Fibroblast of skin of abdomen (primary cell): Measurements from ENCODE around the gene ZFP3. TPM values are rescaled to one million over a fixed set of nuclear protein-coding genes. Genes with fewer than 3 reads are reported as not detected.
"Not testable (repeated sequence)": the region's sequence is repeated elsewhere in the genome, so short reads cannot be mapped to it uniquely, and the experiment has no call there.

Experiments
- DNase-seq: peaks from one replicate; pipeline ENCODE4 v3.0.0-alpha.2; 2013
- polyA plus RNA-seq, 2 experiments: library from polyadenylated mRNA; unstranded; fragments of 120-200 nt; gene quantifications; one replicate each; pipeline ENCODE4 v1.2.1, GENCODE V29; 2013; ENCODE audit not compliant: insufficient read length in 2 of 2

Gene ZFP3
- 2.1 TPM for polyA plus RNA-seq (2013, experiment 1 of 2; ENCODE audit: insufficient read length)
- 2.2 TPM for polyA plus RNA-seq (2013, experiment 2 of 2; ENCODE audit: insufficient read length)

DNA sequence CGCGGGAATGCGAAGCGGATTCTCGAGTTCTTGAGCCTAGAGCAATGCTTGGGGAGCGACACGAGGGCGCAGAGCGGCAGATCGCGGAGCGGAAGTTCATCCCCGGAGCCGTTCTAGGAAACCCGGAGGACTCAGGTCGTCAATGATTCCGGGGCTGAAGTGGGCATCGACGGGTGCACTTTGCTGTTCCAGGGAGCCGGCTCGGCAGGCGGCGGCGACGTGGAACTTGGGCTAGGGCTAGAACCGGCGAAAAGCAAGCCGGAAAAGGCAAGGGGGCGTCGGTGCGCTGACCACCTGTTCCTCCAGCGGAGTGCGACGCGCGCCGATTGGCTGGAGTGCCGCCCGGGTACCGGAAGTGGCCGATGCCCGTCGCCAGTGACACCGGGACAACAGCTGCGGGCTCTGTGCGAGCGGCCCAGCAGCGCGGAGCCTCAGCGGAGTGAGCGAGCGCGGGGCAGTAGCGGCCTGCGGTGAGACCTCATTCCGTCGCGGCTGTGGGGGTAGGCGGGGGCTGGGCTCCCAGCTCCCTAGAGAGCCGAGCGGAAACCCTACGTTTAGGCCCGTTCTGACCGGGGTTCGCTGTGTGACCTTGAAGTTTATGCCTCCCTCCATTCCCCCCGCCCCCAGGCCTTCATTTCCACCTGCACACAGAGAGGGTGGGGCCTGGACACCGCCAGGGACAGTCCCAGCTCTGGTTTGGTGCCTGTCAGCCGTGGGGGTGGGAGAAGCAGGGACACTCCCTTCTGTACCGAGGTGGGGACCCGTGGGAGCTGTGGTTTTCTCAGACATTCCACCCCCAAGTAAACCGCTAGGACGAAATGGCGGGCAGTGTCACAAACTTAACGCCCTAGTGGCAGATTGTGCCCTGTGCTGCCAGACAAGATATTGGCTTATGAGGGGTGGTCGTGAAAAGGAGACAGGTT is at the start of gene ZFP3:
TSS of gene ZFP3 (plus strand) at position 362 of the 923 bp plus-strand sequence. CDS start 13,038 bp downstream, outside the sequence.
- peak; percentile 81 for DNase-seq

DNA sequence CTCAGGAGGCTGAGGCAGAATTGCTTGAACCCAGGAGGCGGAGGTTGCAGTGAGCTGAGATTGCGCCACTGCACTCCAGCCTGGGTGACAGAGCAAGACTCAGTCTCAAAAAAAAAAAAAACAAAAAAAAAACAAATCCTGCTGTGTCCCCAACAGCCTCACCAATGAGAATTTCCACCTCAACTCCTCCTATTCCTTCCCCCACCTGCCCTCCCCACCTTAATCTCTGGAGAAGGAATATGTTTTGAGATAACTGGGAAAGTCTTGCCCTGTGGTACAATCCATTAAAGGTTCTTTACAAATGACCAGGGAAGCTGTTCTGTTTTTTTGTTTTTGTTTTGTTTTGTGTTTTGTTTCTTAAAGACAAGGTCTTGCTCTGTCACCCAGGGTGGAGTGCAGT is 48.1 kb upstream of the ZFP3 start:
- not testable (repeated sequence) for DNase-seq

DNA sequence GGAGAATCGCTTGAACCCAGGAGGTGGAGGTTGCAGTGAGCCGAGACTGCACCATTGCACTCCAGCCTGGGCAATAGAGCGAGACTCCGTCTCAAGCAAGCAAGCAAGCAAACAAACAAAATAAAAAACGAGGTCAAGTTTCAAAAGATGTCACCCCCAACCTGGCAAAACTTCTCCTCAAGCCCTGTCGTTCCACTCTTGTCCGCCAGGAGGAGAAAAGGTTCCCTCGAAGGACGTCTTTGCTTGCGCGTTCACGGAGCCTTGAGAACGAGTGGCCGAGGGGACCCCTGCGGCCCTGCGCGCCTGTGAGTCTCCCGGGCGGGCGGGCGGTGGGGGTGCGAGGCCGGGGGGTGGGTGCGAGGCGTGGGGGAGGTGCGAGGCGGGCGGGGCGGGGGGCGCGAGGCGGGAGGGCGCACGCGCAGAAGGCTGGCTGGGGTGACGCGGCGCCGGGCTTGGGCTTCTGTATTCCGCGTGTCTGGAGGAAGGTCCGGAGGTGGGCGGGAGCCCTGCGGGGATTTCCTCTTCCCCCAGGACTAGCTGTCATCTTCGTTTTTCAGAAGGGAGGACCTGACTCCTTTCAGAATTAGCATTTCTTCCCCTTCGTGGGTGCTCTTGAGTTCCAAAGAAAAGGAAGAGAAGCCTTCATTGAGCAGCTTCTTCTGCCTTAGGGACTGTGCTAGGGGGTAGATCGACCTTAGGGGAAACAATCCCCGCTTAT is 46.7 kb upstream of the ZFP3 start:
- peak; percentile 79 for DNase-seq

DNA sequence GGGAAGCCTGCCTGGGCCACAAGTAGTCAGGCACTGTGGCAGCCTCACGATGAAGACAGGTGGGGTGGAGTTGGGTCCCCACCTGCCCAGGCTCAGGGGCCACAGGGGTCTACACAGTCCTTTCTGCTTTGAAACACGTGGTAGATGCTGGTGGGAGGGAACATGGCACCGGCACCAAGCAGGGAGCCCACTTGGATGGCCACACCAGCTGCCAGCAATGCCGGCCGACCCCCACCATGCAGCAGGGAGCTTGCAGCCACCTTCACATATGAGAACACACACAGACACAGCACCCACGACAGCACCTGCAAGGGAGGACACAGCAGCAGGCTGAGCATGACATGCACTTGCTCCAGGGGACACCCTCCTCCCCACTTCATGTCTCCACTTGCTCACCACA is 45.4 kb upstream of the ZFP3 start:
- no peak for DNase-seq

DNA sequence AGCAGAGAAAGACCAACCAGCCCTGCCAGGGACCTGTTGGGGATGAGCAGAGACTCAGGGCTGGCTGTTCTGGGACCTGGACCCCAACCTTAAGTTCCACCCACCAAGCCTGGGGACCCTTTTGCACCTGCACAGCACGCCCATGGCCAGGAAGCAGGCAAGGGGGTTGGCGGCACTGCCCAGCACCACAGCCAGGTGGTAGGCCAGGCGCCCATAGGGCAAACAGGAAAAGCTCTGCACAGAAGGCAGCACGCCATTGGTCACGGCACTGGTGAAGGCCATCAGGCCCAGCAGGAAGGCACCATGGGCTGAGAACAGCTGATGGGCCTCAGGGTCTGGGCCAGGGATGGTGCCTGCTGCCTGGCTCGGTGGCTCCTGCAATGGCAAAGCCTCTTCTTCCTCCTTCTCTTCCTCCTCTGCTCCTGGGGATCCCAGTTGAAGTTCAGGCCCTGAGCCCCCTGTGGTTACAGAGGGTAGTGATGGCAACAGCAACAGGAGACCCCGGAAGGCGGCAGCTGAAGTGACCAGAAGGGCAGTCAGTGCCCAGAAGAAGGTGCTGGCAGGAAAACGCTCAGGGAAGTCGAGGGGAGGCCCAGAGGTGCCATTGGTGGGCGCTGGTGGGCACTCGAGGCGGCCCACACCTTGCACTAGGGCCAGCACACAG is 44.8 kb upstream of the ZFP3 start:
- DNase-seq = no peak

DNA sequence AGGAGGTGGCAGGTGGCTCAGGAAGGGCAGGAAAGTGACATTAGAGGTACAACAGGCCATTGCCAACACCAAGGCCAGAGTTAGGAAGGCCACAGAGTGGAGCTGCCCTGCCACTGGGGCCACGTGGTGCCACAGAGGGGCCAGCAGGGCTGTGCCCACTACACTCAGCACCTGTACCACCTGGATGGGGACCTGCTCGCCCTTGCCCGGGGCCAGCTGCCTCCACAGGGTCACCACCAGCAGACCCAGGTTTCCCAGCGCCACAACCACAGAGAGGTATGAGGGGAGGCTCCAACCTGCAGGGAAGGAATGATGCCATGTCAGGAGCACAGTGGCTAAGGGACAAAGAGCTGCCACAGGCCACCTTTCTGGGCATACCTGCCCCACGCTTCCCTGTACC is 44.2 kb upstream of the ZFP3 start:
- no peak for DNase-seq

DNA sequence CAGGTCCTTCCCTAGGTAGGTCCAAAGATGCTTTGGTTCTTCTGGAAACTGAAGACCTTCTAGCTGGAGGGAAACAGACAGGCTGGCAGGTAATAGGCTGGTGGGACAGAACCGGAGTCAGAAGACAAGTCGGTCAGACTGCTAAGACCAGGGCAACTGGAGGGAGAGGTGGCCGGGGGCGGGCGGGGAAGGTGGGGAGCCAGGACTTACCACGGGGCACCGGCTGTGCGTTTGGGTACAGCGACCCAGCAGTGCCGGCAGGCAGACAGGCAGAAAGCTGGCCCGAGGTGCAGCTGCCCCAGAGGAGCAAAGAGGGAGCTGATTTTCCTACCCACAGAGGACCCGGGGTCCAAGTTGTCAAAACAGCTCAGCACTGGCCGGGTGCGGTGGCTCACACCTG is 43.6 kb upstream of the ZFP3 start:
- DNase-seq = no peak

DNA sequence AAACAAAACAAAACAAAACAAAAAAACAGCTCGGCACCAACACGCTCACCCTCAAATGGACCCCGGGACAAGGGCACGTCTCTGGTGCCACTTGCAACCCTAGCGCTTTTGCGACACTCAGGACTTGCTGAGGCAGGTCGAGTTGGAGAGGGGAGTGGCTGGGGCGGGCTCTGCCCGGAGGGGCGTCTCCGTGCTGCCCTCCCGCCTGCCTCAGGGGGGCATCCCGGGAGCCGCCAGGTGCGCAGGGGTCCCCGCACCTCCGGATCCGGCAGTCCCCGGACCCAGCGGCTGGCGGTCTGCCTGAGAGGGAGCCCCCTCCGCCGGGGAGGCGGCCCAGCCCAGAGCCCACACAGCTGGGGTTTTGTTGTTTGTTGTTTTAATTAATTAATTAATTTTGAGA is 43.0 kb upstream of the ZFP3 start, which contains the start of gene SLC52A1:
TSS of gene SLC52A1 (minus strand) at position 112 of the 400 bp plus-strand sequence. CDS start 820 bp downstream, outside the sequence.
- no peak for DNase-seq

DNA sequence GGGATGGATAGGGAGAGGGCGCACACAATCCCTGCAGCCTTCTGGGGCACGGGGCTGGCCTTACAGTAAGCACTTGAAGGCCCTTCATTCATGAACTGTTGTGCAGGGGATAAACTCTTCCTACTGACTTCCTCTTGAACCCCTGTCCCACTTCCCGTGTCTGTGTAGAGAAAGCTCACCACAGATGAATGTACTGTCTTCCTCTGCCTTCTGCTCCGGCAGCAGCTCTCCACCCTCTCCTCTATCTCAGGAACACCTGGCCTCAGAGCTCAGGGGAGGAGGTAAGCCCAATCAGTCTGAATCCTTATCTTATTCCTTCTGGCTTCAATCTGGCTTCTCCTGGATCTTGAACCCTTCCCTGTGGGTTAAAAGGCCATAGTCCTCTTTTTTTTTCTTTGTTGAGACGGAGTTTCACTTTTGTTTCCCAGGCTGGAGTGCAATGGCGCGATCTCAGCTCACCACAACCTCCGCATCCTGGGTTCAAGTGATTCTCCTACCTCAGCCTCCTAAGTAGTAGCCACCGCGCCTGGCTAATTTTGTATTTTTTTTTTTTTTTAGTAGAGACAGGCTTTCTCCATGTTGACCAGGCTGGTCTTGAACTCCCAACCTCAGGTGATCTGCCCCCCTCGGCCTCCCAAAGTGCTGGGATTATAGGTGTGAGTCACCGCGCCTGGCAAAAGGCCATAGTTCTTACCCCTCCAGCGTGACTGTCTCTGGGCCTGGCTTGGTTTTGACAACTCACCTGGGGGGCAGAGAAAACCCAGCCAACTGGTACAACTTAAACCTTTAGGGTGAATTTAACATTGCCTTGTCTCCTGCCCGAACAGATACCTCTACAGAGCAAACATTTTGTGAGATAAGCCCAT is 35.9 kb upstream of the ZFP3 start:
- no peak for DNase-seq

DNA sequence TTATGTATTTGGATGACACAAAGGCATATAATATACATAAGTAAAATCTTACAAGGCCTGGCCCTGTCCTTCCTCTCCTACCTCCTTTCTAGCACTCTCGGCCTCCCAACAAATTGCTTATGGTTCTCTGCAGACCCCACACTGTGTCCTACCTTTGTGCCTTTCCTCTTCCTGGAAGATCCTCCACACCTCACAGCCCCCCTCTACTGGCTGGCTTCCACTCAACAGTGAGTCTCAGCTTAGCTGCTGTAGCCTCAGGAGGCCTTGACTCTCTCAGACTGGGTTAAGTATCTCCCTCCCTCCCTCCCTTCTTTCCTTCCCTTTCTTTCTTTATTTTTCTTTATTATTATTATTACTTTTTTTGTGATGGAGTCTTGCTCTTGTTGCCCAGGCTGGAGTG is 34.7 kb upstream of the ZFP3 start:
- no peak for DNase-seq

DNA sequence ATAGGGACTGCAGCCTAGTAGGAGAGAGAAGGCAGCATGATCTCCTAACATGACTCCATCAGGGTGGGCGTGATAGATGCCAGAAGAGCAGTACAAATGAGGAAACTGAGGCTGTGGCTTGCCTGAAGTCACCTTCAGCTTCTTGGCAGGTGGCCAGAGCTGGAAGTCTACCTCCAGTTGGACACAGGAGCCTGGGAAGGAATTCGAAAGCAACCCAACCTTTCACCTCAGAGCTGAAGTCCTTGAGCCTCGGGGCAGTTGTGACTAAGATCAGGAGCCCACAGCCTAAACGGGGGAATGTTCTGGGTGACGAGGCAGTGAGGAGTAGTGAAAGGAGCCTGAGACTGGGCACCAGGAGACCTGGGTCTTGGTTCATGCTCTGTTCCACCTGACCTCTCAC is 33.6 kb upstream of the ZFP3 start:
- DNase-seq = no peak

DNA sequence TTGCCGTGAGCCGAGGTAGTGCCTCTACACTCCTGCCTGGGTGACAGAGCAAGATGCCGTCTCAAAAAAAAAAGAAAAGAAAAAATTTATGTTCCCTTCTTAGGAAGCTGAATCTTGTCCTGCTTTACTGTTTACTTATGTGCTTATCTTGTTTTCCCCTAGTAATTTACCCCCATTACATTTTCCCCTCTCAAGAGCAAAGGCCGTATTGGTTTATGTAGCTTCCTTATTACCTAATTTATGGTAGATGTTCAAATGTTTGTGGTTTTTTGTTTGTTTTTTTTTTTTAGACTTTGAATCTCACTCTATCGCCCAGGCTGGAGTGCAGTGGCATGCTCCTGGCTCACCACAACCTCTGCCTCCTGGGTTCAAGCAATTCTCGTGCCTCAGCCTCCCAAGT is 32.8 kb upstream of the ZFP3 start:
- DNase-seq = no peak

DNA sequence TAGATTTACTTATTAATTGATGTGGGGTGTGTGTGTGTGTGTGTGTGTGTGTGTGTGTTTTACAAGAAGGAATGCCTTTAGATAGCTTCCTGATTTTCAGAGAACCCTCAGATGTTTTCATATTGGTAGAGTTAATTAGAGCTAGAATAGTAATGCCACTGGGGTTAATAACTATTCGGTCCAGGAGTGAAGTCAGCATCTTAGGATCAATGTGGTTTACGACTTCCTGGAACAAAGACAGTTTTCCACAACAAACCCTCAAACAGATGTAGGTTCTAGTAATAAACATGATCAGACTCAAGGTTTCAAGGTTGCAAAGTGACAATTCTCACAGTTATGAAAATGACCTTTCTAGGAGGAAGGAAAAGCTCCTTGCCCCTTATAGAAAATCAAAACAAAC is 30.8 kb upstream of the ZFP3 start:
- DNase-seq = no peak

DNA sequence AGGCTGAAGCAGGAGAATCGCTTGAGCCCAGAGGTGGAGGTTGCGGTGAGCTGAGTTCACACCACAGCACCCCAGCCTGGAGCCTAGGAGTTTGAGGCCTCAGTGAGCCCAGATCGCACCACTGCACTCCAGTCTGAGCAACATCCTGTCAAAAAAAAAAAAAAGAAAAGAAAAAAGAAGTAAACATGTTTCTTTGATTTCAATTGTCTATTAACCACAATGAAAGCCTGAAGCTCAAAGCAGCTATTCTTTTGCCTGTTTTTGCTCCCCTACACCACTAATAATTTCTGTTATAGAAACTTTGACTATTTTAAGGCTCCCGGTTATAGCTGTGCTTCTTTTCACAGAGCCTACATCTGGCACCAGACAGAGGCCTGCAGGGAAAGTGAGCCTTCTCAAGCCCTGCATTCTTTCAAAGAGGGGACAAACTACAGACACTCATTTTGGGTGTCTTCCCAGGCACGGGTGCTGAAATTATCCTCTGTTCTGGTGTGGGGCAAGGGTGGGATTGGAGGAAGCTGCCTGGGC is 28.9 kb upstream of the ZFP3 start:
- DNase-seq = no peak

DNA sequence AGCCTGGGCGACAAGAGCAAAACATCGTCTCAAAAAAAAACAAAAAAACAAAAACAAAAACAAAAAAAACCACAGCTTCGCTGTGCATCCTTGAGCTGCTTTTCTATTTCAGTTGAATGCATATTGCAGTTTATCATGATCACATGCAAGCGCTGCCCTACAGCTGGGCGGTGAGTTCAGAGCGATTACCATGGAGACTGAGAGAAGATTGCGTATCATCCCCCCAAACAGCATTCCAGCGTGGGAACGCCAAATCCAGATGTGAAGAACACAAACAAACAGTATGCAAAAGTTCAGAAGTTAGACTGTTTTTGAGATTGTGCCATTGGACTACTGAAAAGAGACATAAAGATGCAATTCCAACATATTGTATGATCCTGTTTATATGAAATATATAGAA is 28.0 kb upstream of the ZFP3 start:
- DNase-seq = peak; percentile 22

DNA sequence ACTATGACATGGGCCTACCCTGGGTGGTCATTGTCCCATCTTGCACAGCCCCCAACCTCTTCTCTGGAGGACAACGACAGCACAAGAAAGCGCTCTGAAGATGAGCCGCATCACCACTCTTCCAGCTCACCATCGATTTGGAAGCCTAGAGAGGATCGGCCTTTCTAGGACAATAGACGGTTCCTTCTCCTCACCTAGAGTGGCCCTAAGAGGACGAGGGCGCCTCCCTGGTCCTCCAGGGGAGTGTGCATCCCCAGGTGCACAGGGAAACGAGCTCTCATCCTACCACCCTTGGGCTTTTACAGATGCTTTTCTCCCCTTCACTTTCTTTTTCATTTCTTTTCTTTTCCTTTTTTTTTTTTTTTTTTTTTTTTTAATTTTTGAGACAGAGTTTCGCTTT is 22.7 kb upstream of the ZFP3 start:
- no peak for DNase-seq

DNA sequence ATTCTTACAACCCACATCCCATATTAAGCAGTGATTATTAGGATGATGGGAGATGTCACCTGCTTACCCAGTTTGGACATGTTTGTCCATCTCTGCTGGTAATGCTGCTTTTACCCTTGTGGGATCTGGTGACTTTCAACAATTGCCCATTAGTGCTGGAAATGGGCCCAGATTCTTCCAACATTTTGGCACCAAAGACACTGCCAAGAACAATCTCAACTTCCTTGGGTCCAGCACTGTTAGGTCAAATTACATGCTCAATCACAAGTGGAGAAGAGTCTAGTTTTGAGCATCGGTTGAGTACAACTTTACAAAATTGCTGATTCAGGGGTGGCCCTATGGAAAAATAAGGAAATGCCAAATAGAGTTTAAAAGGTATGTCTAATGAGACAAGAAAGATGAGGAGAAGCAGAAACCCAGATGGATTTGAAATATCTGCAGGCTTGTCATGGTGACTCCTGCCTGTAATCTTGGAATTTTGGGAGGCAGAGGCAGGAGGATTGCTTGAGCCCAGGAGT is 13.0 kb upstream of the ZFP3 start:
- no peak for DNase-seq

DNA sequence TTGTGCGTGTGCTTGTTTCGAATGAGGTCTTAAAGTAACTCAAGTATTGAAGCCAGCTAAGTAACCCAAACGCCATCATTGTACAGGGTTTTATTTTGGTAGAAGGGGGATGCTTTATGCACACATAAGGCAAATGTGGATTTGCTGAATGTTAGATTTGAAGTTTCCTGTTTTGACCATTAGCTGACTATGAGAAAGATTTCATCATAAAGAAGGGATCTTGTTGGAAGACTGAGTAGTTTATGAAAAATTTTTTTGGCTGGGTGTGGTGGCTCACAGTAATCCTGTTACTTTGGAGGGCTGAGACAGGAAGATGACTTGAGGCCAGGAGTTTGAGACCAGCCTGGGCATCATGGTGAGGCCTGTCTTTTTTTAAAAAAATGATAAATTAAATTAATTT is 10.0 kb upstream of the ZFP3 start:
- DNase-seq = no peak

DNA sequence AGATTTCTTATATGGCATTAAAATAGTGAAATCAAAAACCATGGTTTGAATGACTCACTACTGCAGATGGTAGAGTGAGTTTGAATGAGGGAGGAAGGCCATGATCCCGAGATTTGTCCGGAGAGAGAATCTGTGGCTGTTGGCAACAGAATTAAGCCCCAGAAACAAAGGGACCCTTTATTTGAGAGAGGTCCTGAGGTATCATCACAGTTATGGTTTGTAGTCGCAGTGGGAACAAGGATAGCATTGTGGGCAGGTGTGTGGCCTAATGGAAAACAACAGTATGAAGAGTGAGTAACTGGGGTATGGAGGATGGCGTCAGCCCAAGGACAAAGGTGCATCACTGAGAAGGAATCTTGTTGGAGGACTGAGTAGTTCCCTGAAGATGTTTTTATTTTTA is 8.5 kb upstream of the ZFP3 start:
- no peak for DNase-seq

DNA sequence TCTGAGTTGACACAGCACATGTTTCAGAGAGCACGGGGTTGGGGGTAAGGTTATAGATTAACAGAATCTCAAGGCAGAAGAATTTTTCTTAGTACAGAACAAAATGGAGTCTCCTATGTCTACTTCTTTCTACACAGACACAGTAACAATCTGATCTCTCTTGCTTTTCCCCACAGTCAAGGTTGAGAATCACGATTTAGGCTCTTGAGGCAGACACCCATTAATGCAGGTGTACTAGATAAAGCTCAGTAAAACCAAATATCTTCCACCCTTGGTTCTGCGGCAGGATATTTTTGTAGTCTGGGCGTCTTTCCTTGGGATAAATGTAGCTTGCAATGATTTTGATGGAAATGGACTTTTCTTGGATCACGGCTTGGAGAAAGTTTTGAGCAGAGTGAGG is 2.8 kb upstream of the ZFP3 start:
- not testable (repeated sequence) for DNase-seq

DNA sequence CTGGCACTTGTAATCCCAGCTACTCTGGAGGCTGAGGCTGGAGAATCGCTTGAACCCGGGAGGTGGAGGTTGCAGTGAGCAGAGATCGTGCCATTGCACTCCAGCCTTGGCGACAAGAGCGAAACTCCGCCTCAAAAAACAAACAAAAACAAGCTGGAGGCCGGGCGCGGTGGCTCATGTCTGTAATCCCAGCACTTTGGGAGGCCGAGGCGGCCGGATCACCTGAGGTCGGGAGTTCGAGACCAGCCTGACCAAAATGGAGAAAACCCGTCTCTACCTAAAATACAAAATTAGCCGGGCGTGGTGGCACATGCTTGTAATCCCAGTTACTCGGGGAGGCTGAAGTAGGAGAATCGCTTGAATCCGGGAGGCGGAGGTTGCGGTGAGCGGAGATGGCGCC is 992 bp upstream of the ZFP3 start:
- DNase-seq = not testable (repeated sequence)

DNA sequence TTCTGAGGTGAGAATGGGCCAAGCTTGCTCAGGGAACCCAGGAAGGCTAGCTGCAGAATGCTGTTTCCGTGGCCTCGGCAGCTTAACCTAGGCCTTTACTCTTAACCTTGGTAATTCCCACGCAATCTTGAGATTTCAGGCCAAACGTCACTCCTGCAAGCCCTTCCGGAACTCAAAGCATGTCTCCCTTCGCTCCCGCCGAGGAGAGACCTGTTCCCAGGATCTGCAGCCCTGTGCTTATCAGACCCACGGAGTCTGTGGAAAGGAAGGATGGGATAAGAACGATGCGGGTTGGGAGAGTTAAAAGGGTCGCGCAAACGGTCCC is 524 bp upstream of the ZFP3 start:
- DNase-seq = no peak
